B cell (primary cell): Measurements from ENCODE around the gene MIXL1.

Source experiments
- EZH2 ChIP-seq: IDR thresholded peaks from 2 replicates; pipeline ENCODE4 v1.6.1; 2012; ENCODE audit warnings: borderline replicate concordance, low read depth, mild to moderate bottlenecking, moderate library complexity, low read length; ENCODE audit not compliant: insufficient read depth, poor library complexity, severe bottlenecking
- TF ChIP-seq, protein P1 (sequence below): fragments of 200-600 bp; IDR thresholded peaks from one replicate; pipeline ENCODE4 v1.8.0; 2022; ENCODE audit warnings: antibody characterized with exemption, mild to moderate bottlenecking

- TF ChIP-seq, protein P1, sequence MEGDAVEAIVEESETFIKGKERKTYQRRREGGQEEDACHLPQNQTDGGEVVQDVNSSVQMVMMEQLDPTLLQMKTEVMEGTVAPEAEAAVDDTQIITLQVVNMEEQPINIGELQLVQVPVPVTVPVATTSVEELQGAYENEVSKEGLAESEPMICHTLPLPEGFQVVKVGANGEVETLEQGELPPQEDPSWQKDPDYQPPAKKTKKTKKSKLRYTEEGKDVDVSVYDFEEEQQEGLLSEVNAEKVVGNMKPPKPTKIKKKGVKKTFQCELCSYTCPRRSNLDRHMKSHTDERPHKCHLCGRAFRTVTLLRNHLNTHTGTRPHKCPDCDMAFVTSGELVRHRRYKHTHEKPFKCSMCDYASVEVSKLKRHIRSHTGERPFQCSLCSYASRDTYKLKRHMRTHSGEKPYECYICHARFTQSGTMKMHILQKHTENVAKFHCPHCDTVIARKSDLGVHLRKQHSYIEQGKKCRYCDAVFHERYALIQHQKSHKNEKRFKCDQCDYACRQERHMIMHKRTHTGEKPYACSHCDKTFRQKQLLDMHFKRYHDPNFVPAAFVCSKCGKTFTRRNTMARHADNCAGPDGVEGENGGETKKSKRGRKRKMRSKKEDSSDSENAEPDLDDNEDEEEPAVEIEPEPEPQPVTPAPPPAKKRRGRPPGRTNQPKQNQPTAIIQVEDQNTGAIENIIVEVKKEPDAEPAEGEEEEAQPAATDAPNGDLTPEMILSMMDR = no peak
- no peak for TF ChIP-seq EZH2
Measured at GRCh38 chr1:226209307-226210059, 14.0 kb upstream of the MIXL1 start.
